HEK293T (cell line): Measurements from ENCODE around the gene FCN3.

Experiments used
- BHLHE40 ChIP-seq: fragments of 450-650 bp; IDR thresholded peaks from 2 replicates; pipeline ENCODE4 v1.6.1; 2016; ENCODE audit warnings: mild to moderate bottlenecking, moderate library complexity, borderline replicate concordance
- CTBP1 ChIP-seq: fragments of 450-650 bp; IDR thresholded peaks from 2 replicates; pipeline ENCODE4 v1.6.1; 2016; ENCODE audit warnings: borderline replicate concordance
- ELF4 ChIP-seq: fragments of 450-650 bp; IDR thresholded peaks from 2 replicates; pipeline ENCODE4 v1.6.1; 2017; ENCODE audit warnings: antibody characterized with exemption
- FOXK2 ChIP-seq: fragments of 450-650 bp; IDR thresholded peaks from 2 replicates; pipeline ENCODE4 v1.6.1; 2016; ENCODE audit warnings: mild to moderate bottlenecking
- FOXM1 ChIP-seq: fragments of 450-650 bp; IDR thresholded peaks from 2 replicates; pipeline ENCODE4 v1.6.1; 2017; ENCODE audit warnings: mild to moderate bottlenecking, borderline replicate concordance
- HDGF ChIP-seq: fragments of 450-650 bp; IDR thresholded peaks from 2 replicates; pipeline ENCODE4 v1.6.1; 2017; ENCODE audit warnings: antibody characterized with exemption, borderline replicate concordance
- L3MBTL2 ChIP-seq: fragments of 450-650 bp; conservative IDR thresholded peaks from 2 replicates; pipeline ENCODE4 v1.6.1; 2016; ENCODE audit warnings: mild to moderate bottlenecking
- NFRKB ChIP-seq: fragments of 450-650 bp; IDR thresholded peaks from 2 replicates; pipeline ENCODE4 v1.6.1; 2016; ENCODE audit warnings: mild to moderate bottlenecking, moderate library complexity
- PKNOX1 ChIP-seq: fragments of 450-650 bp; IDR thresholded peaks from 2 replicates; pipeline ENCODE4 v1.6.1; 2016
- SP1 ChIP-seq: fragments of 450-650 bp; IDR thresholded peaks from 2 replicates; pipeline ENCODE4 v1.6.1; 2017
- SUZ12 ChIP-seq: fragments of 450-650 bp; IDR thresholded peaks from 2 replicates; pipeline ENCODE4 v1.6.1; 2016; ENCODE audit warnings: mild to moderate bottlenecking
- TARDBP ChIP-seq: fragments of 450-650 bp; IDR thresholded peaks from 2 replicates; pipeline ENCODE4 v1.6.1; 2016
- ZNF384 ChIP-seq: fragments of 450-650 bp; IDR thresholded peaks from 2 replicates; pipeline ENCODE4 v1.6.1; 2016

- TF ChIP-seq FOXK2 (no peak), L3MBTL2 (no peak), ELF4 (no peak), ZNF384 (no peak), SUZ12 (no peak), BHLHE40 (no peak), HDGF (no peak), PKNOX1 (no peak), FOXM1 (no peak), TARDBP (no peak), NFRKB (no peak), SP1 (no peak), CTBP1 (no peak)
These were observed 41.9 kb upstream of the FCN3 start for GRCh38 chr1:27416387-27417111.
